HG03175 (cell line): ENCODE measurements around the gene RIMBP2.

ENCODE experiments used
- ATAC-seq: cut with Tn5 transposase; IDR thresholded peaks from one replicate; pipeline ENCODE4 v1.9.1; 2021; ENCODE audit warnings: mild to moderate bottlenecking, moderate library complexity; ENCODE audit not compliant: unreplicated experiment

RIMBP2 gene

DNA sequence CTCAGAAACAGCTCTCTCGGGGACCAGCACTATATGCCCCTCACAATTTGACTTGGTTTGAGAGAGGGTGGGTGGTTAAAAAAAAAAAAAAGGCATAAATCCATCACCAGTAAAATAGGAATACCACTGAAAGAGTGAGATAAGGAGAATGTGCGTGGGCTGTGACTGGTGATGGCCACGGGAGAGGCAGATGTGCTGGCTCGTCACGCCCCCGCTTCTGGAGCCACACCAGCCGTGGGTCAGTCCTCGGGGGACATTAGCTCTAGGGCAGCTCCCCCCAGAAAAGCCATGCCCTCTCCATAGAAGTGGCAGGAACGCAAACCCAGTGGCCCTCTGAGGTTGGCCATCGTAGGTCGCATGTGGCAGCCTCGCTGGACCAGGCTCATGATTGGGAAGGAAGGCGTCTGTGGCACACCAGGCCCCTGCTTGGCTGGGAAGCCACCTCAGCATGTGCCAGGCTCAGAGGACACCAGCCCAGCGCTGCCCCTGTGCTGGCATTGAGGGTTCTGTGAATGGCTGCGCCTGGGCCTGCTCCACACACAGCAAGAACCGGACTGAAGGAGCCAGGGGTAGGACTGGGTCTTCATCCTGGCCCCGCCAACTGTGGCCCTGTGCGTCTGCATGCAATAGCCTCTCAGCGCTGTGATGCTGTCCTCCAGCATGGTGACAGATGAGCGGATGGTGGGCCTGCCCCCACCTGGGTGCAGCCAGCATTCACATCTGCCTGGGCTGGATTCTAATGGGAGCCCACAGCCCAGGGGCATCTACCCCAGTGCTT is 267.9 kb downstream of the RIMBP2 start:
- no peak for ATAC-seq

DNA sequence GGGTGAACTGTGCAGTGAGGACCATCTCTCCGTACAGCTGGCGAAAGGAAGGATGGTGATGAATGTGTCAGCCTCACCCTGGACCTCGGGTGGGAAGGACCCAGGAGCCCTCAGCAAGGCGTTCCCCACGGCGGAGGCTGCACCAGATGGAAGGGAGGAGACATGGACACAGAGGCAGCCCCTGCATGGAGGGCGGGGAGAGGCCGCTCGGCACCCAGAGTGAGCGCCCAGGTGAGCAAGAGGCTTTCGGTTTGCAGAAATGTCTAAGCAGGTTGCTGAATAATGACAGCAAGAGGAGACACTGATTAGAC is 268.5 kb downstream of the RIMBP2 start:
- ATAC-seq, result no peak

DNA sequence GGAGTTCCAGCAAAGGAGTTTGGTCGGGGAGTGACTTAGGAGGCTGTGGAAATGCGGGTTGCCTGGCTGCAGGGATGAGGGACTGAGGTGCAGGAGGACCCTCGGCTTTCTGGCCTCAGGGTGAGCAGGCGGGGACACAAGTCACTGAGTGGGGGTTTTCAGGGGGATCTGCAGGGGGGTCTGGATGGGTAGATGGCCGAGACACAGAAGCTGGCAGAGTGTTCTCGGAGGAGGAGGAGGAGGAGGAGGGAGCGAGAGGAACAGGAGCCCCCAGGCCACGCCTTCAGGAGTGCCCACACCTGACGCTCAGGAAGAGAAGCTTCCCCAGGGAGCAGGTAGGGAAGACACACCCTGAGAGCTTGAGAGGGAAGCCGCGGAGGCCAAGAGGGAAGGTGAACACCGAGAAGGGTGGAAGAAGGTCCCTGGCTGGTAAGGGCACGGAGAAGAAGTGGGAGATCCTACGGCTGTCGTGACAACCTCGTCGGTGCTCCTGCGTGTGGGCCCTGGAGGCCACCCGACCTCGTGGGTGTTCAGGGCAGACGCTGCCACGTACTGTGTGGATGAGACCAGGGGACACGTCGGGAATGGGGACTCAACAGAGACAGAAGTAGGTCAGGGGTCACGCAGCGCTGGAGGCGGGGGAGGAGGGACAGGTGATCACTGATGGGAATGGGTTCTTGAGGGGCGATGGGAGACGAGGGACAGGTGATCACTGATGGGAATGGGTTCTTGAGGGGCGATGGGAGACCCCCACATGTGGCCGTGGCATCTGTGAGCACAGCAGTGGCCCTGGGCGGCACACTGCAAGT is 269.0 kb downstream of the RIMBP2 start:
- no peak for ATAC-seq

DNA sequence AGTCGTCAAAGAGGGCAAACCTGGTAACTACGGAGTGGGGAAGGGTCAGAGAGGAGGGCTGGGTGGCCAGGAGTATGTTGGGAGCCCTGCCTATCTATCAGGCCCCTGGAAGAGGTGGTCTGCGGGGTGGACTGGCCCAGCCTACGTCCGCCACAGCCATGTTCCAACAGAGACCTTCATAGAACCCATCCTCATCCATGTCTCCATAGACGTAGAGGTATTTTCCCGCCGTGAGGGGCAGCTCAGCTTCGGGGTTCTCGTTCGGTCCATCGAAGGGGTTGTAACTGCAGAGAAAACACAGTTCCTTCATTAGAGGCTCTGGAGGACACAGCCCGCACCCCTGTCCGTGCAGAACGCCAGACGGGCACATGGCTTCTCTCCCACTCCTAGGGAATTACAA is 271.1 kb downstream of the RIMBP2 start:
- ATAC-seq, result no peak

DNA sequence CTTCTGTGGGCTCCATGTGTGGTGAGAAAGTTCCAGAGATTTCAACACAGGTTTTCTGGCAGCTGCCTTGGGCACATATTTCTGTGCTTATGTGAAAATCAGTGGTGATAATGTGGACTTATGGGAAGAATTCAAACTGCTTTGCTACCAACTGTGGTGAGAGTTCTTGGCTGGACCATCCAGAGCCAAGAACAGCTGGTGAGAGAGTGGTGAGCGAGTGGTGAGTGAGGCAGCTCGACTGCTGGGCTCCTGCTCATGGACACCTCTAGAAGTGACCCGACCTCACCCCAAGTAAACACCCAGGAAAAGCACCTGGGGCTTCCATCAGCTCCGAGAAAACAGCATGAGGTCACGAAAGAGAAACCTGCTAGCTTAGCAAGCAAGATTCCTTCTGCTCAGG is 272.0 kb downstream of the RIMBP2 start:
- ATAC-seq, result no peak

DNA sequence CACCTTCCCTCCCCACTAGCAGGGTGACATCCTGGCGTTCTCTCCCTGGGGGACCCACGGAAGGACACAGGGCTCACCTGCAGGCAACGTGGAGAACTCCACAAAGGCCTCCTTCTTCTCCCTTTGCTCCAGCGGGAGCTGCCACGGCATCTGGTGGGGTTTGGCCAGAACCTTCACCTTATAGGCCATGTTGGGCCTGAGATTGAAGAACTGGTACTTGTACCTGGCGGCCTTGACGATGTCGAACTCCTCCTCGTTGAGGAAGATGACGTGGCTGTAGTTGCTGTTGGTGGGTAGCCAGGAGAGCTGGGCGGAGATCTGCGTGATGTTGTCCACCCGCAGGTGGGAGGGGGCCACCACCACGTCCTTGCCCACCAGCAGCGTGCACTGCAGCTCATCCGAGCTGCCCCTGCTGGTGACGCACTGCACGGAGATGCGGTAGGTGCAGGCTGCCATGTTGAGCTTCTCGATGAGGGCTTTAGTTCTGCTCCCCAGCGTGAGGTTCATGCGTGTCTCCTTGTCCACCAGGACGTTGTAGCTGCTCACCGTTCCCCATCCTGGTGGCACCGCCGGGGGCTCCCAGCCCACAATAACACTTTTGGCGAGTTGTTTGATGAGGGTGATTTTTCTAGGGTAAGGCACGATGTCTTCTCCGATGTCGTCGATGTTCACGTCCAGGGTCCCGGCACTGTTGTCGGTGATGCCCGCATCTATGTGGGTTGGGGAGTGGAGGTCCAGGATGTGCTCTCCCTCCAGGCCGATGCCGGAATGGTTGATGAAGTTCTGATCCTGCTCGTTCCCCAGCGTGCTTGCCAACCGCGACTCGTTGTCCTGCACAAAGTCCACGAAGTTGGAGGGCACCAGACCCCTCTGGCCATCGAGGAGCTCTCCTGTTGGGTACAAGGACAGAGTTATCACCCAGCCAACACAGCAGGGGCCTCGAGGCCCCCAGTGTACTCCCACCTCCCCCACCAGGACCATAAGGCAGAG is 274.0 kb downstream of the RIMBP2 start:
- ATAC-seq, result no peak

DNA sequence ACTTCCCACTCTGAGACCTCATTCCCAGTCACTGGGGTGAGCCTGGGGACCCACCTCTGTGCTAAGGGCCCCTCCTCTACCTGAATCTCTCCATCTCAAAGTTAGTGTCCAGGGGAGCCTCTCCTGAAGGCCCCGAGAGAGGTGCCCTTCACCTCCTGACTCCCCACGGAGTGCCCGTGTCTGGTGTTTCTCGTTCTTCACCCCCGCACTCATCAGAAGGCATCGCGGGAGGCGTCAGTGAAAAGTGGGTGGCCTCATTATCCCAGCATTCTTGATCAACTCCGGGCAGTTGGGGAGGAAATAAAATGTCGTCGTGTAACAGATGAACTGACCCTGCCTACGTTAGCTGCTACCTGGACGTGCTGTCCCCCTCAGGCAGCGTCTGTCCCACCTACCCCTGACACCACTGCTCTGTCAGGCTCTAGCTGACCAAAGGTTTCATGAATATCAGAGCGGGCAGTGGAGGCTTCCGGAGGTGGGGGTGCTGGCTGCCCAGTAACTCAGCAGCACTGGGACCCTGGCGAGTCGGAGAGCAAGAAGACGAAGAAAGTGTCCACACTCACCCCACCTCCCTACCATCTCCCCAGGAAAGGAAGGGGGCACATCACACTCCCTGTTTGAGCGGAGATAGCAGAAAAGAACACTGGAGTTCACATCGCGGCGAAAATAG is 275.6 kb downstream of the RIMBP2 start:
- ATAC-seq, result no peak

DNA sequence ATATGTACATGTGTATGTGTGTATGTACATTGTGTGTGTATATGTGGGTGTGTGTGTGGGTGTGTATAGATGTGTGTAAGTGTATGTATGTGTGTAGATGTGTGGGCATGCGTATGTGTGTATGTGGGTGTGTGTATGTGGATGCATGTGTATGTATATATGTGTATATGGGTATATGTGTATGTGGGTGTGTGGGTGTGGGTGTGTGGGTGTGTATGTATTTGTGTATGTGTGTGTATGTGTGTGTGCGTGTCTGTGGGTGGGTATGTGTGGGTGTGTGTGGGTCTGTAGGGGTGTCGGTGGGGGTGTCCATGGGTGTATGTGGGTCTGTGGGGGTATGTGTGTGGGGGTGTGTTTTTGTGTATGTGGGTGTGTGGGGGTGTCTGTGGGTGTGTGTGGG is 276.8 kb downstream of the RIMBP2 start:
- no peak for ATAC-seq

DNA sequence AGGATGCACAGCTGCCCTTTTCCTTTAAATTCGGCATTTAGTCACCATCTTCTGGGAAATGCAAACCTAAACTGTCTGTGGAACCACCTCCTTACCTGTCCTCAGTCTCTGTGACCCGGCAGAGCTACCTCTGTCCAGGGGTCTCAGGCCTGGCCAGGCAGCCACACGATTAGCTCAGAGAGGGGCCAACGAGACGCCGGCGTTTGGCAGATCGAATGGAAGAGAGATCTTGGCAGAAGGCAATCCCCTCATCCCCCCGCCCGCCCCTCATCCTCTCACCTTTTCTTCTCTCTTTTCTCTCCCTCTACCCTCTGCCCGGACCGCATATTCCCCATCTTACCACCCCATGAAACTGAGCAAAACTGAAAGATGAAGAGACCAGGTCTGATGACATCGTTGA is 277.4 kb downstream of the RIMBP2 start:
- no peak for ATAC-seq

DNA sequence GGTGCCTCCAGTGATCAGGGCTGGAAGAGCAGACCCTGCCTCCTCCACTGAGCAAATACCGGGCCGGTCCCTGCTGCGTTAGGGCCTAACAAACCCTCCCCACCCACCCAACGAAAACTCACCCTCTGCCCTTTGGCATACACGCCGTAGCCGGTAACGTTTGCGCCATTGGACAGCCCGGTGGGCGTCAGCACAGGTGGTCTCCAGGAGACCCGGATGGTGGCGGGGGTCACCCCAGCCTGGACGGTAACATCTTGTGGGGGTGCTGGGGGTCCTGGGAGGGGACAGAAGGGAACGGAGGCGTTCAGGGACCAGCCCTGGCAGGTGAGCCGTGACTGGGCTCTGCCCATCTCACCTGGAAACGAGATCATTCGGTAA is 277.9 kb downstream of the RIMBP2 start:
- no peak for ATAC-seq

DNA sequence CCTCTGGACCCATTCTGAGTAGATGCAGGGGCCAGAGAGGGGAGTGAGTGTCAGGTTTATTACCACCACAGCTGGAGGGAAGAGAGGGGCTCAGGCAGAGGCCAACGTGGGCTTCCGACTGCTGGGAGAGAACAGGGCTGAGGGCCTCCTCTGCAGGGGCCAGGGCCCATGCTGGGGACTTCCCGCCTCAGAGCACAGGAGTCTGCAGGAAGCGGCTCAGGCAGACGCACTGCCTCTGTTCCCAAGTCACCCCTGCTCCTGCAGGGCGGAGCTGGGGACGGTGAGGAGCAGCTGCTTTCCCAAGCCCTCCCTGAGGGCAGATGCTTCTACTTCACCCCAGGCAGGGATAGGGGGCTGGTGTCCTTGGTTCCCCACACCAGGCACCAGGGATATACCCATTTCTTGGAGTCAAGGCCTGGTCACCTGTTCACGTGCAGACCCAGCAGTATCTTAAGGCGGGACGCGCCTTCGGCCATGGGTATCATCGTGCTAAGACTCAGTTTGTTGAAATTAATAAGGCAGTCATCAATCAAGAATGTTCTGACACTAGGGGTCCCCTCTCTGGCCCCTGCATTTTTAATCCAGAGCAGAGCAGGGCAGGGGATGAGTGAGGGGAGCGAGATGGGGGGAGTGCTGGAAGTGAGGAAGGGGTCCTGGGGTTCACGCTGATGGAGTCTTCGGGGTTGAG is 278.4 kb downstream of the RIMBP2 start:
- no peak for ATAC-seq

DNA sequence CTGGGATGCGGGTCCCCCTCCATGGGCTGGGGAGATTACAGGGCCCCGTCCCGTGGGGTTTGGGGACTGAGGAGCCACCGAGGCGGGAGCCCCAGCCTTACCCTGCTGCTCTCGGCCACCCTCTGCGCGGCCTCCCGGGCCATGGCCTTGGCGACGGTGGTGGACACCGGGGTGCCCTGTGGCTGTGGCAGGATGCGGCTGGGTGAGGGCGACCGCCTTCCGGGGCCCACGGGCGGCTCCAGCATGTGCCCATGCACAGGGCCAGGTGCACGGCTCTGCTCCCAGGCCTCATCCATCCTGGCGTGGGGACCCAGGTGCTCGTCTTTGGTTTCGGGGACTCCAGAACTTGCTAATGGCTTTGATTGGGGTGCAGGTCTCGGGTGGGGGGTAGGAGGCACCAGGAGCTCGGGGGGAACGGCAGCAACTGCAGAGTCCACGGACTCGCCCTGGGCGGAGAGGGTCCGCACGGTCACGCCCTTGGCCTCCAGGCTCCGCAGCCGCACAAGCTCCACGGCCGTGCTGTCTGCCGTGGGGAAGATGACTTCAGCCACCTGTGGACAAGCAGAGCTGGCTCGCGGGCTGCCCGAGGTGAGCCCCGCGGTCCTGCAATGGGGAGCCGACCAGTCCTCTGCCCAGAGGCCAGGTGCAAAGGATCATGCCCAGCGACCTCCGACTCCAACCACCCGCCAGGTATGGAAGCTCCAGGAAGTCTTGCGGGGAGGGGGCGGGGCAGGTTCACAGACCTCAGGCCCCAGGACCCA is 279.2 kb downstream of the RIMBP2 start:
- ATAC-seq, result no peak

DNA sequence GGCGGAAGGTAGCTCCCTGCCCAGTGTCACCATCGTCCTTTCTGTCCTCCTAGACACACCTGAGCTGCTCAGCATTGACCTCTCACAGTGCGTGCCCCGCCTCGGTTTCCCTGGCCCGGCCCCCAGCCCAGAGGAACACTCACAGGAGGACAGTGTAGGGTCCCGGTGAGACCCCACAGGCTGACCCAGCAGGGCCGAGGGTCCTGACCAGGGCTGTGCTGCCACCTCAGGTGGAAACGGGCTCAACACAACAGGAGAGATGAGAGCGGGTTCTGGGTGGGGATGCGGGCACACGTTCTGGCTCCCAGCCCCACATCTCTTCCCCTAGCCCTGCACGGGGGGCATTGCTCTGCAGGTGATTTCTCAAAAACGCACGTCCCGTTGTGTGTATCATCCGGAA is 280.3 kb downstream of the RIMBP2 start:
- no peak for ATAC-seq

DNA sequence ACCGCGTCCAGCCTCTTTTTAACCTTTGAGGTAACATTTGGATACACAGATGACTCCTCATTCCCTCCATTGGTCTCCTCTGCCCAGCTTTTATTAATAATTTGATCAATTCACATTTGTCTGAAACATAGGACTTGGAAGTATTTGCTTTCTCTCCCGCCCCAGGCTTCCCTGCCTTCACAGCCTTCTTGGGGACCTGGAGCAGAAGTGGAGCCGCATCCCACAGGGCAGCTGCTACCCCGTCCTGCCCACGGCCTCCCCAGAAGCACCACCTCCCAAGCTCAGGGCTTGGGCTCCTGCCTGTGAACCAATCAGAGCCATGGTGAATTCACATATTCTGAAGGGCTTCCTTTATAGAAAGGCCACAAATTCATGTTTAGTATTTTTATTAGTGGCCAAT is 280.8 kb downstream of the RIMBP2 start:
- no peak for ATAC-seq

DNA sequence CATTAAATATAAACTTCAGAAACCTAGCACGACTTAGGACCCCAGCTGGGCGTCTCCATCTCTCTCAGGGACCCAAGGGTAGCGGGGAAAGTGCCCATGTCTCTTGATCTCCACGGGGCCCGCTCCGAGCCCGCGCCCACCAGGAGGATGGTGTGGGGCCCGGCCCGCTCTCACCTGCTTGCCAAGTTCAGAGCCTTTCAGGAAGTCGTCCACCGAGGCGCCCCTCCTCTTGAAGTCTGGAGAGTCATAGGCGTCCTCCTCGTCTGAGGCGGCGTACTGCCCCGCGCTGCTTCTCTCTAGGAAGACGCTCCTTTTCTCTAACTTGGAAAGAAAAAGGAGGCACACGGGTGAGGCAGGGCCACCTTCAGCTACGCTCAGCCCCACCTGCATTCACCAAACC is 281.5 kb downstream of the RIMBP2 start:
- no peak for ATAC-seq

DNA sequence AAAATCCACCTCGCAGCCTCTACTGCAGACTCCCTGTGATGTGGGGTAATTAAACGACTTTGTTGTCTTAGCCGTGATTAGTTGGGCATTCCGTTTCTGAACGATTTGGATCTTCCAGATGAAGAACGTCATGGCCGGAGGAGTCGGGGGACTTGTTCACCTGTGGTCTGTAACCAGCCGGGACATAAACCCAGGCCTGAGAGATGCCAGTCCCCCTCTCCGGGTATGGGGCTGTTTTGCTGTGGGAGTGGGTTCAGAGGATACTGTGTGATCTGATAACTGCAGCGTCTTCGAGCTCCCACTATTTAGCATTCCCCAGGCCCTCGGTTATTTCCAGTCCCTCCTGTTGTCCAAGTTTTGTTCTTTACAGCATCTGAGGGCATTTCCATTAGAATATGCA is 282.3 kb downstream of the RIMBP2 start:
- ATAC-seq, result no peak

DNA sequence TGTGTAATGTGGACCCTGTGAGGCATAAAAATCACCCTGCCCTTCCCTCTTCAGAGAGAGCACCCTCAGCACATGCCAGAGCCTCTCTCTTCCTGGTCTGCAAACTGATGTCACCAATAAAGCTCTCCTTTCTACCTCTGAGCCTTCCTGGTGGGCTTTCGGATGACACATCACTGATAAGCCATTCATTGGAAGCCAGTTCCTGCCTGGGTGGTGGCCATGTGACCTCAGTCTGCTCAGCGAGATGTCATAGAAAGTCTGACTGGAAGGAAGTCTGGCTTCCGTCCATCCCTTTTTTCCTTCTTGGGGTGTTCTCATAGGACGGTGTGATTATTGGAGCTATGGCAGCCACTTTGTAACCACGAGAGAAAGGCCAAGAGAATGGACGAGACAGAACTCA is 282.7 kb downstream of the RIMBP2 start:
- ATAC-seq, result no peak

DNA sequence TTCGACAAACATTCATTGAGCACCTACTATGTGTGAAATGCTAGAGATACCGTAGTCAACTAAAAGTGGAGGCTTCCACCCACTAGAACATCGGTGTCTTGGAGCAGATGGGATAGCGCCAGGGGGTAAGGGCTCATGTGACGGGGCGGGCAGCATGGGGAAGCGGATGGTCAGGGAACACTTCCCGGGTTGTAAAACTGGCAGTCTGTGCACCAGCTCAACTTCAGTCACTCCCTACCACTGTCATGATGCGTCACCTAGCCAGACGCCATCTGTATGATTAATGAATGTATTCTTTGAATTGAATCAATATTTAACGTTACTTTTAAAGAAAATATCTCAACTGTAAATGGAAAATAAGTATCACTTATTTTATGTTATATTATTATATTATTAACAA is 284.9 kb downstream of the RIMBP2 start:
- no peak for ATAC-seq

DNA sequence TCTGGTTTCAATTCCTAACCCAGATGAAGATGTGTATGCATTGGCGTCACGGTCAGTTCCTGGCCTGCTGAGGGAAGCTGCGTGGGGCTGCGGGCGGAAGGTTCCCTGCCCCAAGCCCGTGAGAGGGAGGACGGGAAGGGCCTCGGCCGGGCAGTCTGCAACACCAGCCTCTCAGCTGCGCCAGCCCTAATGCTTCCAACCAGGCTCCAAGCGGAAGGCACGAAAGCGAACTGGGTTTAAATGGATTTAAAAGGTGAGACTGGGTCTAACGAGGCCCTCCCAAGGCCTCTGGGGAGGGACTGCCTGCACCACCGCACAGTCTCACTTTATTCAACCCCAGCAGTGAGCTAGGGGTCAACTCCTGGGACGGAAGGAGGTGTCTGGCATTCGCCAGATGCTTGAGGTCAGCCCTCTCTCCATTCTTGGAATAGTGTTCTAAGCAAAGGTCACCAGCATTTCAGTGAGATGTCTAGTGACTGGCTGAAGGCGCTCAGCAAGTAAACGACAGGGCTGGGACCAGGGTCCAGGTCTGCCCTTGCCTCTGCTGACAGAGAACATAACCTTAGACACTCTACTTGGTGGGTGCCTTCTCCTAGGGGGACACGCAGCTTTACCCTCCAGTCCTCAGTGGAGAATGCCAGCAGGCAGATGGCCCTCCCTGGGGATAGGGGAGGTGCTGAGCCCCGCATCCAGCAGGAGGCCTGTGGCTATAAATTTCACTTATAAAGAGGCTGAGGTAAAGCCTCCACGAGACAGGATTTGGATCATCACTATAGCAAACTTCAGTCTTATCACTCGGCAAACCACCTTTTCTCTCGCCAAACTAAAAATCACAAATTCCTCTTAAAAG is 286.2 kb downstream of the RIMBP2 start:
- ATAC-seq, result no peak
